Peyer's patch (tissue), 4 donors: Measurements from ENCODE around the gene CHST3. TPM values are rescaled to one million over a fixed set of nuclear protein-coding genes. Genes with fewer than 3 reads are reported as not detected.

Experiments used
- DNase-seq, 3 donors: peaks; one replicate each; pipeline ENCODE4 v3.0.0-alpha.2; 2017 to 2019
- H3K27ac ChIP-seq, 4 donors: fragments of 200-600 bp; sonication (generic); one replicate each; pipeline ENCODE4 v1.5.1; 2016 to 2019
- H3K27me3 ChIP-seq, 2 donors: fragments of 200-600 bp; sonication (generic); one replicate each; pipeline ENCODE4 v1.5.1; 2019
- H3K36me3 ChIP-seq, 3 donors: fragments of 200-600 bp; sonication (generic); one replicate each; pipeline ENCODE4 v1.5.1; 2016 to 2019
- H3K4me1 ChIP-seq, 4 donors: fragments of 200-600 bp; sonication (generic); one replicate each; pipeline ENCODE4 v1.5.1; 2016 to 2019
- H3K4me3 ChIP-seq, 4 donors: fragments of 200-600 bp; sonication (generic); 1 replicate in 3 of 4; 2 replicates in 1 of 4; pipeline ENCODE4 v1.5.1; 2016 to 2019; ENCODE audit warnings: mild to moderate bottlenecking in 1 of 4
- H3K9me3 ChIP-seq, 4 donors: fragments of 200-600 bp; sonication (generic); one replicate each; pipeline ENCODE4 v1.5.1; 2016 to 2019; ENCODE audit warnings: mild to moderate bottlenecking in 1 of 4
- POLR2A ChIP-seq, 2 donors: fragments of 450-650 bp; IDR thresholded peaks; one replicate each; pipeline ENCODE4 v1.5.1; 2017; ENCODE audit warnings: antibody characterized with exemption in 2 of 2, mild to moderate bottlenecking in 2 of 2, moderate library complexity in 2 of 2
- total RNA-seq, 4 donors: library from RNA; depleted of rRNA; stranded (reverse); fragments of >200 nt; gene quantifications; one replicate each; pipeline ENCODE4 v1.1.0, GENCODE V29; 2016
- TF ChIP-seq, protein P1 (sequence below), 6 experiments: fragments of 450-650 bp in 4 of 6; fragments of 200-600 bp in 2 of 6; sonication (generic) in 1 of 6; IDR thresholded peaks; one replicate each; pipeline ENCODE4 v1.5.1; 2017 to 2019; ENCODE audit warnings: antibody characterized with exemption in 6 of 6, mild to moderate bottlenecking in 3 of 6, moderate library complexity in 1 of 6

The CHST3 gene
- total RNA-seq, 4 donors from 2014 or later, result 0.88 to 9.1 (median 3.0) TPM

- TF ChIP-seq, protein P1, sequence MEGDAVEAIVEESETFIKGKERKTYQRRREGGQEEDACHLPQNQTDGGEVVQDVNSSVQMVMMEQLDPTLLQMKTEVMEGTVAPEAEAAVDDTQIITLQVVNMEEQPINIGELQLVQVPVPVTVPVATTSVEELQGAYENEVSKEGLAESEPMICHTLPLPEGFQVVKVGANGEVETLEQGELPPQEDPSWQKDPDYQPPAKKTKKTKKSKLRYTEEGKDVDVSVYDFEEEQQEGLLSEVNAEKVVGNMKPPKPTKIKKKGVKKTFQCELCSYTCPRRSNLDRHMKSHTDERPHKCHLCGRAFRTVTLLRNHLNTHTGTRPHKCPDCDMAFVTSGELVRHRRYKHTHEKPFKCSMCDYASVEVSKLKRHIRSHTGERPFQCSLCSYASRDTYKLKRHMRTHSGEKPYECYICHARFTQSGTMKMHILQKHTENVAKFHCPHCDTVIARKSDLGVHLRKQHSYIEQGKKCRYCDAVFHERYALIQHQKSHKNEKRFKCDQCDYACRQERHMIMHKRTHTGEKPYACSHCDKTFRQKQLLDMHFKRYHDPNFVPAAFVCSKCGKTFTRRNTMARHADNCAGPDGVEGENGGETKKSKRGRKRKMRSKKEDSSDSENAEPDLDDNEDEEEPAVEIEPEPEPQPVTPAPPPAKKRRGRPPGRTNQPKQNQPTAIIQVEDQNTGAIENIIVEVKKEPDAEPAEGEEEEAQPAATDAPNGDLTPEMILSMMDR (IDR thresholded peaks at IDR 0.05), result no peak
- TF ChIP-seq POLR2A (IDR thresholded peaks at IDR 0.05), result no peak
- H3K4me3 ChIP-seq, result no peak overlapping the region
- H3K27ac ChIP-seq, result no peak overlapping the region
- H3K4me1 ChIP-seq, result no peaks in the 10 kb centered on the region
- DNase-seq, result no peak
- no peaks in the 10 kb centered on the region for H3K9me3 ChIP-seq
- no peaks in the 10 kb centered on the region for H3K27me3 ChIP-seq
- no peaks in the 10 kb centered on the region for H3K36me3 ChIP-seq
Observed at GRCh38 chr10:72050873-72051272, 86.7 kb downstream of the CHST3 start.

GRCh38 chr10:72053690-72054089 lies 89.5 kb downstream of the CHST3 start:
- no peak for TF ChIP-seq POLR2A (IDR thresholded peaks at IDR 0.05)
- TF ChIP-seq, protein P1 (IDR thresholded peaks at IDR 0.05), result no peak
- Histone ChIP-seq H3K4me3 (no peak overlapping the region), H3K9me3 (no peaks in the 10 kb centered on the region), H3K27me3 (no peaks in the 10 kb centered on the region), H3K4me1 (no peaks in the 10 kb centered on the region), H3K36me3 (no peaks in the 10 kb centered on the region), H3K27ac (no peak overlapping the region)
- DNase-seq, result no peak

DNA sequence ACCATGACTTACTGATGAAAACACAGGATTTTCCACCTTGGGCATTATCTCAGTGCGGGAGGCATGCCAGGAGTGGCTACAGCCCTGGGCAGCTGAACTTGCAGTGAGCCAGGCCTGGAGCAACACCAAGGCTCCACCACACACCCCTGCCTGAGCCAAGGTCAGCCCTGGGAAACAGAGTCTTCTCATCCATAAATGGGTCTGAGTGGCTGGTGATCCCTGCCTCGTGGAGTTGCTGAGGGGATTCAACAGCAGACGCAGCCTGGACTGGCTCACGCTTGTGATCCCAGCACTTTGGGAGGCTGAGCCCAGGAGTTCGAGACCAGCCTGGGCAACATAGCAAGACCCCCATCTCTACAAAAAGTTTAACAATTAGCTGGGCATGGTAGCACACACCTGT lies 91.9 kb downstream of the CHST3 start:
- H3K4me3 ChIP-seq, result no peak overlapping the region
- no peaks in the 10 kb centered on the region for H3K27me3 ChIP-seq
- no peak overlapping the region for H3K27ac ChIP-seq
- H3K4me1 ChIP-seq, result no peaks in the 10 kb centered on the region
- no peak for TF ChIP-seq POLR2A (IDR thresholded peaks at IDR 0.05)
- TF ChIP-seq, protein P1 (IDR thresholded peaks at IDR 0.05), result no peak
- no peaks in the 10 kb centered on the region for H3K9me3 ChIP-seq
- DNase-seq, result no peak
- H3K36me3 ChIP-seq, result no peaks in the 10 kb centered on the region

DNA sequence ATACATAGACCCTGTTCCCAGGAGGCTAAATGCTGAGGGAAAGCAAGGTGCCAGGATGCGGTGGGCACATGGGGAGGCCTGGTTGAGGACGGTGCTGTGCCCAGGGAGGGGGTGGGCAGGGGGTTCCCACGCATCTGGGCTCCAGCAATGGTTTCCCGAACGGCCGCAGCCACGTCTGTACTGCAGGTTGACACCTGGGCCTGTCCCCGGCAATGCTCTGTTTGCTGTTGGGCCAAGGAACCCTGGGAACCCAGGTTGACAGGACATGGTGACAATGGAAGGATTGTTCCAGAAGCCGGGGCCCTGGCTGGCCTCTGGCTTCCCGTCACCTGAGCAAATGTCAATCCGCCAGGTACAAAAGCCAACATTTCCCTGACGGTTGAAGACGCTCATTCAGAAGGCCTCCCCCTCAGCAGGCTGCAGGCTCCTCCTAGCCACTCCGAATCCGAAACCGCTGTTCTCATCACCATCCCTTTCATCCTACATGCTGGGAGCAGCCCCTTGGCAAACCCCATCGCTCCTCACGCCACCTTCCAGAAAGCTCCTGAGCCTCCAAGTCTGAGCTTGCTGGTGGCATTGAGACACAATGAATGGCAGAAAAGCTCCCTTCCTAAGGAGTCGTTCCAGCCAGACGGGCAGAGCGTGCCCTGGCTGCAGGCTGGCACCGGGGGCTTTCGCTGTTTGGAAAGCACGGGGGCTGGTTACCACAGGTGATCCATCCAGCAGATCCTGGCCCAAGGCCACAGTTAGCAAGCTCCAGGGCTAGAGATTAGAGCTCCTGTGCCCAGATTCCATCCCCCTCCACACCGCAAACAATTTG lies 92.9 kb downstream of the CHST3 start:
- H3K9me3 ChIP-seq, result no peaks in the 10 kb centered on the region
- no peaks in the 10 kb centered on the region for H3K27me3 ChIP-seq
- no peak overlapping the region for H3K27ac ChIP-seq
- H3K4me3 ChIP-seq, result no peak overlapping the region
- DNase-seq, result no peak
- H3K36me3 ChIP-seq, result no peaks in the 10 kb centered on the region
- H3K4me1 ChIP-seq, result no peaks in the 10 kb centered on the region
- TF ChIP-seq POLR2A (IDR thresholded peaks at IDR 0.05), result no peak
- TF ChIP-seq, protein P1 (IDR thresholded peaks at IDR 0.05), result no peak

- H3K4me3 ChIP-seq, result no peak overlapping the region
- DNase-seq, result no peak
- TF ChIP-seq, protein P1 (IDR thresholded peaks at IDR 0.05), result no peak
- TF ChIP-seq POLR2A (IDR thresholded peaks at IDR 0.05), result no peak
- H3K27ac ChIP-seq, result no peak overlapping the region
- H3K4me1 ChIP-seq, result no peaks in the 10 kb centered on the region
- no peaks in the 10 kb centered on the region for H3K9me3 ChIP-seq
- H3K36me3 ChIP-seq, result no peaks in the 10 kb centered on the region
- H3K27me3 ChIP-seq, result no peaks in the 10 kb centered on the region
Observed at GRCh38 chr10:72058347-72058898, 94.2 kb downstream of the CHST3 start.
